Liver (tissue), 9 donors: ENCODE data around the gene EHBP1. TPM values are rescaled to one million over a fixed set of nuclear protein-coding genes. Genes with fewer than 3 reads are reported as not detected.

Source experiments
- DNase-seq: peaks from one replicate; pipeline ENCODE4 v3.0.0-alpha.2; 2017; ENCODE audit warnings: low spot score
- H3K27ac ChIP-seq, 2 donors: one replicate each; pipeline ENCODE4 v1.7.0; 2013; ENCODE audit warnings: inconsistent platforms in 2 of 2, low read length in 2 of 2, control low read depth in 1 of 2, low read depth in 1 of 2, mild to moderate bottlenecking in 1 of 2
- H3K27me3 ChIP-seq, 4 donors: one replicate each; pipeline versions ENCODE4 v1.6.1 to v1.7.0; 2013; ENCODE audit warnings: low read length in 3 of 4, inconsistent platforms in 1 of 4, mild to moderate bottlenecking in 1 of 4, moderate library complexity in 1 of 4; ENCODE audit not compliant: control insufficient read depth in 4 of 4, insufficient read depth in 4 of 4
- H3K36me3 ChIP-seq, 4 donors: one replicate each; pipeline versions ENCODE4 v1.6.1 to v1.7.0; 2013; ENCODE audit warnings: low read length in 3 of 4, mild to moderate bottlenecking in 3 of 4, low read depth in 1 of 4, moderate library complexity in 1 of 4; ENCODE audit not compliant: control insufficient read depth in 4 of 4, insufficient read depth in 3 of 4
- H3K4me1 ChIP-seq, 4 donors: one replicate each; pipeline versions ENCODE4 v1.6.1 to v1.7.0; 2013; ENCODE audit warnings: low read length in 3 of 4, mild to moderate bottlenecking in 3 of 4, moderate library complexity in 1 of 4; ENCODE audit not compliant: control insufficient read depth in 4 of 4, insufficient read depth in 4 of 4
- H3K4me3 ChIP-seq, 3 donors: one replicate each; pipeline versions ENCODE4 v1.6.1 to v1.7.0; 2013; ENCODE audit warnings: low read length in 3 of 3, control low read depth in 1 of 3, low read depth in 1 of 3, mild to moderate bottlenecking in 1 of 3
- H3K9ac ChIP-seq, 2 donors: one replicate each; pipeline ENCODE4 v1.7.0; 2013; ENCODE audit warnings: low read length in 2 of 2, mild to moderate bottlenecking in 2 of 2, moderate library complexity in 2 of 2, control low read depth in 1 of 2, low read depth in 1 of 2
- H3K9me3 ChIP-seq, 4 donors: one replicate each; pipeline versions ENCODE4 v1.6.1 to v1.7.0; 2013; ENCODE audit warnings: low read length in 3 of 4; ENCODE audit not compliant: control insufficient read depth in 4 of 4
- EGR1 ChIP-seq, 2 donors: IDR thresholded peaks; 2 replicates each; pipeline ENCODE4 v1.6.1; 2016 to 2018; ENCODE audit warnings: antibody characterized with exemption in 2 of 2, low read depth in 2 of 2
- FOXA1 ChIP-seq: IDR thresholded peaks from 2 replicates; pipeline ENCODE4 v1.6.1; 2016; ENCODE audit warnings: antibody characterized with exemption
- FOXA2 ChIP-seq: IDR thresholded peaks from 2 replicates; pipeline ENCODE4 v1.6.1; 2016; ENCODE audit warnings: antibody characterized with exemption
- GABPA ChIP-seq, 2 donors: IDR thresholded peaks in 1 of 2; conservative IDR thresholded peaks in 1 of 2; 2 replicates each; pipeline ENCODE4 v1.6.1; 2016; ENCODE audit warnings: antibody characterized with exemption in 2 of 2, mild to moderate bottlenecking in 1 of 2, moderate library complexity in 1 of 2
- HNF4A ChIP-seq, 2 donors: conservative IDR thresholded peaks; 2 replicates each; pipeline ENCODE4 v1.6.1; 2016; ENCODE audit warnings: antibody characterized with exemption in 2 of 2, mild to moderate bottlenecking in 2 of 2
- HNF4G ChIP-seq: IDR thresholded peaks from 2 replicates; pipeline ENCODE4 v1.6.1; 2016; ENCODE audit warnings: antibody characterized with exemption
- NR2F2 ChIP-seq: IDR thresholded peaks from 2 replicates; pipeline ENCODE4 v1.6.1; 2016; ENCODE audit warnings: antibody characterized with exemption
- RAD21 ChIP-seq, 2 donors: IDR thresholded peaks; 2 replicates each; pipeline ENCODE4 v1.6.1; 2016; ENCODE audit warnings: antibody characterized with exemption in 2 of 2, mild to moderate bottlenecking in 2 of 2
- RXRA ChIP-seq, 2 donors: IDR thresholded peaks; 2 replicates each; pipeline ENCODE4 v1.6.1; 2017 to 2018; ENCODE audit warnings: antibody characterized with exemption in 2 of 2, mild to moderate bottlenecking in 1 of 2
- SP1 ChIP-seq: IDR thresholded peaks from 2 replicates; pipeline ENCODE4 v1.6.1; 2018; ENCODE audit warnings: antibody characterized with exemption, mild to moderate bottlenecking
- TAF1 ChIP-seq: conservative IDR thresholded peaks from 2 replicates; pipeline ENCODE4 v1.6.1; 2016; ENCODE audit warnings: antibody characterized with exemption, mild to moderate bottlenecking
- WGBS: extraction: QIAGEN DNeasy Blood & Tissue Kit; methylation state at CpG from one replicate; pipeline ENCODE4 v1.1.7; 2013; 5-methylcytosine and 5-hydroxymethylcytosine counted together
- polyA plus RNA-seq, 2 donors: library from polyadenylated mRNA; stranded (reverse) in 1 of 2; unstranded in 1 of 2; fragments of 200-250 nt in 1 of 2; fragments of >200 nt in 1 of 2; fragmentation: Nextera tagmentation in 1 of 2; extraction: Ambion mirVana in 1 of 2; gene quantifications; one replicate each; pipeline versions ENCODE4 v1.2.1 to v1.2.3, GENCODE V29; 2013 to 2015
- total RNA-seq, 2 donors: library from RNA; depleted of rRNA; stranded (reverse); fragments of >200 nt; gene quantifications; one replicate each; pipeline ENCODE4 v1.2.3, GENCODE V29; 2014
- TF ChIP-seq, protein P1 (sequence below): IDR thresholded peaks from 2 replicates; pipeline ENCODE4 v1.6.1; 2016; ENCODE audit warnings: antibody characterized with exemption
- TF ChIP-seq, protein P2 (sequence below): IDR thresholded peaks from 2 replicates; pipeline ENCODE4 v1.6.1; 2016; ENCODE audit warnings: antibody characterized with exemption, mild to moderate bottlenecking
- TF ChIP-seq, protein P3 (sequence below): fragments of 150-350 bp; IDR thresholded peaks from 2 replicates; pipeline ENCODE4 v1.5.1; 2017; ENCODE audit warnings: improper control_type of control experiment, low read depth, low read length; ENCODE audit not compliant: missing input control
- donor health status: healthy.
- donor health status: healthy.
- donor health status: healthy.
- donor health status: healthy.
- donor health status: healthy.

Gene EHBP1
- total and polyA plus RNA-seq, 4 donors: 16.6 to 85.8 (median 24.4) TPM

DNA sequence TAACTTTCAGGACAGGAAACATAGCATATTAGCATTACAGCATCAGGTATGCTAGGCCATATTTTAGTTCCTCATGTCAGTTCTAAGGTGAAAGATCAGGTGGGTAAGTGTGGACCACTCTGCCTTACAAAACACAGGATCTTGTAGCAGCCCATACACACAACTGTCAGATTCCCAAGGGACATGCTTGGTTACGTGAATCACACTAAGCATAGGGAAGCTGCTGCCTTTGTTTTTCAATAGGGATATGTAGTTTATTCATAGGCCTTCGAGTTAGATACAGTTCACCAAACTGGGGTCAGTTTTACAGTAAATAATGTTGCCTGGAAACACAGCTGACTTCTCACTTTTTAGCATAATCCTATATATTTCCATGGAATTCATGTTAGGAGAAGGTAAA is 229.0 kb downstream of the EHBP1 start (continued):
- TF ChIP-seq, protein P1, sequence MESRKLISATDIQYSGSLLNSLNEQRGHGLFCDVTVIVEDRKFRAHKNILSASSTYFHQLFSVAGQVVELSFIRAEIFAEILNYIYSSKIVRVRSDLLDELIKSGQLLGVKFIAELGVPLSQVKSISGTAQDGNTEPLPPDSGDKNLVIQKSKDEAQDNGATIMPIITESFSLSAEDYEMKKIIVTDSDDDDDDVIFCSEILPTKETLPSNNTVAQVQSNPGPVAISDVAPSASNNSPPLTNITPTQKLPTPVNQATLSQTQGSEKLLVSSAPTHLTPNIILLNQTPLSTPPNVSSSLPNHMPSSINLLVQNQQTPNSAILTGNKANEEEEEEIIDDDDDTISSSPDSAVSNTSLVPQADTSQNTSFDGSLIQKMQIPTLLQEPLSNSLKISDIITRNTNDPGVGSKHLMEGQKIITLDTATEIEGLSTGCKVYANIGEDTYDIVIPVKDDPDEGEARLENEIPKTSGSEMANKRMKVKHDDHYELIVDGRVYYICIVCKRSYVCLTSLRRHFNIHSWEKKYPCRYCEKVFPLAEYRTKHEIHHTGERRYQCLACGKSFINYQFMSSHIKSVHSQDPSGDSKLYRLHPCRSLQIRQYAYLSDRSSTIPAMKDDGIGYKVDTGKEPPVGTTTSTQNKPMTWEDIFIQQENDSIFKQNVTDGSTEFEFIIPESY: no peak
- no peak for TF ChIP-seq RXRA (IDR thresholded peaks at IDR 0.05)
- no peak for TF ChIP-seq EGR1 (IDR thresholded peaks at IDR 0.05; ENCODE audit: low read depth in 2 of 2)
- TF ChIP-seq FOXA1: no peak

DNA sequence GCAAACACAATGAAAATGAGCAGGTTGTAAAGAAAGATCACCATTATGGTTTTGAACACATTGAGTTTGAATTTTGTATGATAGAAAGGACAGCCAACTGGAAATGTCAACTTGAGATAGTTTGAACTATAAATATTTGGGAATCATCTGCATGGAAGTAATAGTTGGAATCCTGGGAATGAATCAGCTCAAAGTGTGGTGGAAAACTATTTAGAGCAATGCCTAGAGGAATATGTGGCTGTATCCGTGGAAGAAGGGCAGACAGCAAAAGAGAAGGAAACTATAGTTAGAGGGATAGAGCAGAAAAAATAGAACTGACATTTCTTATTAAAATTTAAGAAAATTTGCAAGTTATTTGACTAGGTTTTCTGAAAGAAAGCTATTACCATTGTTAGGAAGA is 232.6 kb downstream of the EHBP1 start:
- peaks cover 0 to 6% (median 2%) of the 10 kb centered on the region in 4 donors for H3K36me3 ChIP-seq
- H3K4me1 ChIP-seq: no peaks in the 10 kb centered on the region
- H3K9me3 ChIP-seq: no peaks in the 10 kb centered on the region
- no peak for TF ChIP-seq RAD21 (IDR thresholded peaks at IDR 0.05)
- TF ChIP-seq, protein P2, sequence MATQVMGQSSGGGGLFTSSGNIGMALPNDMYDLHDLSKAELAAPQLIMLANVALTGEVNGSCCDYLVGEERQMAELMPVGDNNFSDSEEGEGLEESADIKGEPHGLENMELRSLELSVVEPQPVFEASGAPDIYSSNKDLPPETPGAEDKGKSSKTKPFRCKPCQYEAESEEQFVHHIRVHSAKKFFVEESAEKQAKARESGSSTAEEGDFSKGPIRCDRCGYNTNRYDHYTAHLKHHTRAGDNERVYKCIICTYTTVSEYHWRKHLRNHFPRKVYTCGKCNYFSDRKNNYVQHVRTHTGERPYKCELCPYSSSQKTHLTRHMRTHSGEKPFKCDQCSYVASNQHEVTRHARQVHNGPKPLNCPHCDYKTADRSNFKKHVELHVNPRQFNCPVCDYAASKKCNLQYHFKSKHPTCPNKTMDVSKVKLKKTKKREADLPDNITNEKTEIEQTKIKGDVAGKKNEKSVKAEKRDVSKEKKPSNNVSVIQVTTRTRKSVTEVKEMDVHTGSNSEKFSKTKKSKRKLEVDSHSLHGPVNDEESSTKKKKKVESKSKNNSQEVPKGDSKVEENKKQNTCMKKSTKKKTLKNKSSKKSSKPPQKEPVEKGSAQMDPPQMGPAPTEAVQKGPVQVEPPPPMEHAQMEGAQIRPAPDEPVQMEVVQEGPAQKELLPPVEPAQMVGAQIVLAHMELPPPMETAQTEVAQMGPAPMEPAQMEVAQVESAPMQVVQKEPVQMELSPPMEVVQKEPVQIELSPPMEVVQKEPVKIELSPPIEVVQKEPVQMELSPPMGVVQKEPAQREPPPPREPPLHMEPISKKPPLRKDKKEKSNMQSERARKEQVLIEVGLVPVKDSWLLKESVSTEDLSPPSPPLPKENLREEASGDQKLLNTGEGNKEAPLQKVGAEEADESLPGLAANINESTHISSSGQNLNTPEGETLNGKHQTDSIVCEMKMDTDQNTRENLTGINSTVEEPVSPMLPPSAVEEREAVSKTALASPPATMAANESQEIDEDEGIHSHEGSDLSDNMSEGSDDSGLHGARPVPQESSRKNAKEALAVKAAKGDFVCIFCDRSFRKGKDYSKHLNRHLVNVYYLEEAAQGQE: no peak
- no peak for TF ChIP-seq HNF4G
- TF ChIP-seq, protein P3, sequence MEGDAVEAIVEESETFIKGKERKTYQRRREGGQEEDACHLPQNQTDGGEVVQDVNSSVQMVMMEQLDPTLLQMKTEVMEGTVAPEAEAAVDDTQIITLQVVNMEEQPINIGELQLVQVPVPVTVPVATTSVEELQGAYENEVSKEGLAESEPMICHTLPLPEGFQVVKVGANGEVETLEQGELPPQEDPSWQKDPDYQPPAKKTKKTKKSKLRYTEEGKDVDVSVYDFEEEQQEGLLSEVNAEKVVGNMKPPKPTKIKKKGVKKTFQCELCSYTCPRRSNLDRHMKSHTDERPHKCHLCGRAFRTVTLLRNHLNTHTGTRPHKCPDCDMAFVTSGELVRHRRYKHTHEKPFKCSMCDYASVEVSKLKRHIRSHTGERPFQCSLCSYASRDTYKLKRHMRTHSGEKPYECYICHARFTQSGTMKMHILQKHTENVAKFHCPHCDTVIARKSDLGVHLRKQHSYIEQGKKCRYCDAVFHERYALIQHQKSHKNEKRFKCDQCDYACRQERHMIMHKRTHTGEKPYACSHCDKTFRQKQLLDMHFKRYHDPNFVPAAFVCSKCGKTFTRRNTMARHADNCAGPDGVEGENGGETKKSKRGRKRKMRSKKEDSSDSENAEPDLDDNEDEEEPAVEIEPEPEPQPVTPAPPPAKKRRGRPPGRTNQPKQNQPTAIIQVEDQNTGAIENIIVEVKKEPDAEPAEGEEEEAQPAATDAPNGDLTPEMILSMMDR: no peak
- TF ChIP-seq NR2F2: no peak
- TF ChIP-seq TAF1: no peak
- TF ChIP-seq GABPA (IDR thresholded peaks at IDR 0.05 in 1 of 2, conservative IDR thresholded peaks at IDR 0.05 in 1 of 2): no peak
- TF ChIP-seq, protein P1: no peak
- TF ChIP-seq EGR1 (IDR thresholded peaks at IDR 0.05; ENCODE audit: low read depth in 2 of 2): no peak
- no peak for TF ChIP-seq FOXA2
- no peak for TF ChIP-seq SP1
- no peak for TF ChIP-seq HNF4A (conservative IDR thresholded peaks at IDR 0.05)
- TF ChIP-seq RXRA (IDR thresholded peaks at IDR 0.05): no peak
- no peak overlapping the region for H3K4me3 ChIP-seq
- no peak for DNase-seq
- 93% methylated on average over 1 of the region's 1 CpG for WGBS
- no peaks in the 10 kb centered on the region for H3K27me3 ChIP-seq
- no peak overlapping the region for H3K27ac ChIP-seq
- no peak overlapping the region for H3K9ac ChIP-seq
